SK-N-SH (cell line): ENCODE results near the gene CPED1. TPM values are rescaled to one million over a fixed set of nuclear protein-coding genes. Genes with fewer than 3 reads are reported as not detected.

Source experiments
- CTCF ChIA-PET: fragments of 300-600, 350-600 bp; formaldehyde crosslinking; extraction: SDS; loops from one replicate; lab custom pipeline; 2021; lab: Yijun Ruan, JAX
- POLR2A ChIA-PET: fragments of 350-600 bp; sonication (Branson Sonifier 250); formaldehyde crosslinking; extraction: SDS; loops from one replicate; lab custom pipeline; 2020; ENCODE audit warnings: antibody characterized with exemption, inconsistent platforms; lab: Yijun Ruan, JAX
- DNase-seq: peaks from one replicate; pipeline ENCODE4 v3.0.0; 2012
- H2AFZ ChIP-seq: fragments of 200-600 bp; sonication (generic); 2 replicates; pipeline ENCODE4 v1.8.1; 2016; ENCODE audit warnings: antibody characterized with exemption, mild to moderate bottlenecking, low read depth
- H3F3A ChIP-seq: fragments of 200-600 bp; sonication (generic); replicated peaks from 2 replicates; pipeline ENCODE3; 2016; ENCODE audit warnings: antibody characterized with exemption, mild to moderate bottlenecking; ENCODE audit not compliant: insufficient read depth
- H3K27ac ChIP-seq, 2 experiments: fragments of 200-500 bp in 1 of 2; fragments of 200-600 bp in 1 of 2; sonication (Bioruptor generic) in 1 of 2; sonication (generic), shearing (Covaris generic) in 1 of 2; 2 replicates each; pipeline versions ENCODE4 v1.5.1 to v1.6.1; 2014 to 2016; ENCODE audit warnings: low read depth in 2 of 2, inconsistent platforms in 1 of 2, low read length in 1 of 2, mild to moderate bottlenecking in 1 of 2, mixed read lengths in 1 of 2
- H3K27me3 ChIP-seq: fragments of 200-600 bp; sonication (generic), shearing (Covaris generic); 2 replicates; pipeline ENCODE4 v1.6.1; 2016; ENCODE audit warnings: mixed run types; ENCODE audit not compliant: insufficient read depth
- H3K36me3 ChIP-seq, 2 experiments: fragments of 200-500 bp in 1 of 2; fragments of 200-600 bp in 1 of 2; sonication (Bioruptor generic) in 1 of 2; sonication (generic) in 1 of 2; replicated peaks in 1 of 2; 2 replicates each; pipeline versions ENCODE3 to v1.5.1; 2014 to 2016; ENCODE audit warnings: low read length in 1 of 2, mild to moderate bottlenecking in 1 of 2; ENCODE audit not compliant: insufficient read depth in 2 of 2, control insufficient read depth in 1 of 2
- H3K4me1 ChIP-seq, 2 experiments: fragments of 200-500 bp in 1 of 2; fragments of 200-600 bp in 1 of 2; sonication (Bioruptor generic) in 1 of 2; sonication (generic), shearing (Covaris generic) in 1 of 2; 2 replicates each; pipeline versions ENCODE4 v1.5.1 to v1.6.1; 2014 to 2016; ENCODE audit warnings: low read depth in 1 of 2, low read length in 1 of 2, mixed run types in 1 of 2; ENCODE audit not compliant: insufficient read depth in 2 of 2, control insufficient read depth in 1 of 2
- H3K4me2 ChIP-seq: fragments of 200-600 bp; sonication (generic), shearing (Covaris generic); 2 replicates; pipeline ENCODE4 v1.6.1; 2017; ENCODE audit warnings: mixed run types
- H3K4me3 ChIP-seq, 2 experiments: fragments of 200-500 bp in 1 of 2; fragments of 200-600 bp in 1 of 2; sonication (Bioruptor generic) in 1 of 2; sonication (generic), shearing (Covaris generic) in 1 of 2; 2 replicates each; pipeline versions ENCODE4 v1.5.1 to v1.8.1; 2014 to 2016; ENCODE audit warnings: low read depth in 2 of 2, inconsistent platforms in 1 of 2, low read length in 1 of 2, mild to moderate bottlenecking in 1 of 2, mixed read lengths in 1 of 2, moderate library complexity in 1 of 2
- H3K79me2 ChIP-seq: fragments of 200-600 bp; sonication (generic); 2 replicates; pipeline ENCODE4 v1.8.1; 2017; ENCODE audit warnings: mild to moderate bottlenecking; ENCODE audit not compliant: insufficient read depth
- H3K9ac ChIP-seq: fragments of 200-600 bp; sonication (generic); 2 replicates; pipeline ENCODE4 v1.6.1; 2017; ENCODE audit warnings: mixed run types
- H3K9me2 ChIP-seq: fragments of 200-600 bp; sonication (generic); 2 replicates; pipeline ENCODE4 v1.6.1; 2017; ENCODE audit warnings: mixed run types
- H3K9me3 ChIP-seq: fragments of 200-600 bp; sonication (generic); 2 replicates; pipeline ENCODE4 v1.6.1; 2017; ENCODE audit warnings: mixed run types, mild to moderate bottlenecking, moderate library complexity
- H4K20me1 ChIP-seq: fragments of 200-600 bp; sonication (generic); 2 replicates; pipeline ENCODE4 v1.6.1; 2017; ENCODE audit warnings: mild to moderate bottlenecking, mixed run types; ENCODE audit not compliant: insufficient read depth
- CHD2 ChIP-seq: fragments of 150-350 bp; IDR thresholded peaks from 2 replicates; pipeline ENCODE4 v1.6.1; 2018; ENCODE audit warnings: low read length; ENCODE audit not compliant: partially characterized antibody
- FOXJ3 ChIP-seq: sonication (generic); formaldehyde crosslinking; IDR thresholded peaks from 2 replicates; pipeline ENCODE4 v1.5.1; 2020; ENCODE audit warnings: mild to moderate bottlenecking, missing genetic modification reagents
- FOXM1 ChIP-seq: IDR thresholded peaks from 2 replicates; pipeline ENCODE4 v1.4.0; 2012; ENCODE audit warnings: low read depth, mild to moderate bottlenecking
- JUND ChIP-seq: IDR thresholded peaks from 2 replicates; pipeline ENCODE4 v1.4.0; 2012
- MXI1 ChIP-seq: IDR thresholded peaks from 2 replicates; pipeline ENCODE4 v1.6.1; 2012; ENCODE audit warnings: mild to moderate bottlenecking, low read depth, low read length, improper control_type of control experiment
- NFIC ChIP-seq: IDR thresholded peaks from 2 replicates; pipeline ENCODE4 v1.4.0; 2012; ENCODE audit warnings: borderline replicate concordance
- RCOR1 ChIP-seq: fragments of 150-350 bp; IDR thresholded peaks from 2 replicates; pipeline ENCODE4 v1.6.1; 2017; ENCODE audit warnings: antibody characterized with exemption, low read length
- RFX5 ChIP-seq: IDR thresholded peaks from 2 replicates; pipeline ENCODE4 v1.6.1; 2012; ENCODE audit warnings: mild to moderate bottlenecking, improper control_type of control experiment, low read length
- RXRA ChIP-seq: IDR thresholded peaks from 2 replicates; pipeline ENCODE4 v1.4.0; 2012; ENCODE audit warnings: low read depth, mild to moderate bottlenecking, borderline replicate concordance
- USF2 ChIP-seq: fragments of 150-350 bp; IDR thresholded peaks from 2 replicates; pipeline ENCODE4 v1.6.1; 2017; ENCODE audit warnings: antibody characterized with exemption, low read length, low read depth, borderline replicate concordance
- ZBTB33 ChIP-seq: IDR thresholded peaks from 2 replicates; pipeline ENCODE4 v1.4.0; 2012; ENCODE audit warnings: low read depth, borderline replicate concordance
- WGBS: methylation state at CpG from one replicate; pipeline ENCODE4 v1.1.6; 2017; ENCODE audit warnings: low lambda C conversion rate; 5-methylcytosine and 5-hydroxymethylcytosine counted together
- polyA plus RNA-seq, 3 experiments: library from polyadenylated mRNA; depleted of rRNA; stranded (reverse); fragments of >200 nt; gene quantifications; 2 replicates each; pipeline ENCODE4 v1.2.3, GENCODE V29; 2012
- TF ChIP-seq, protein P1 (sequence below): fragments of 200-600 bp; sonication (generic); IDR thresholded peaks from 2 replicates; pipeline ENCODE4 v1.6.1; 2017; ENCODE audit warnings: antibody characterized with exemption, mild to moderate bottlenecking, moderate library complexity
- TF ChIP-seq, protein P2 (sequence below): IDR thresholded peaks from 2 replicates; pipeline ENCODE4 v1.4.0; 2012; ENCODE audit warnings: low read depth, borderline replicate concordance

CPED1 gene
- polyA plus RNA-seq, 1 of the 3 experiments (the other 2 are of a cell fraction): 4.4 TPM

- TF ChIP-seq, protein P1, sequence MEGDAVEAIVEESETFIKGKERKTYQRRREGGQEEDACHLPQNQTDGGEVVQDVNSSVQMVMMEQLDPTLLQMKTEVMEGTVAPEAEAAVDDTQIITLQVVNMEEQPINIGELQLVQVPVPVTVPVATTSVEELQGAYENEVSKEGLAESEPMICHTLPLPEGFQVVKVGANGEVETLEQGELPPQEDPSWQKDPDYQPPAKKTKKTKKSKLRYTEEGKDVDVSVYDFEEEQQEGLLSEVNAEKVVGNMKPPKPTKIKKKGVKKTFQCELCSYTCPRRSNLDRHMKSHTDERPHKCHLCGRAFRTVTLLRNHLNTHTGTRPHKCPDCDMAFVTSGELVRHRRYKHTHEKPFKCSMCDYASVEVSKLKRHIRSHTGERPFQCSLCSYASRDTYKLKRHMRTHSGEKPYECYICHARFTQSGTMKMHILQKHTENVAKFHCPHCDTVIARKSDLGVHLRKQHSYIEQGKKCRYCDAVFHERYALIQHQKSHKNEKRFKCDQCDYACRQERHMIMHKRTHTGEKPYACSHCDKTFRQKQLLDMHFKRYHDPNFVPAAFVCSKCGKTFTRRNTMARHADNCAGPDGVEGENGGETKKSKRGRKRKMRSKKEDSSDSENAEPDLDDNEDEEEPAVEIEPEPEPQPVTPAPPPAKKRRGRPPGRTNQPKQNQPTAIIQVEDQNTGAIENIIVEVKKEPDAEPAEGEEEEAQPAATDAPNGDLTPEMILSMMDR: no peak
Measured at GRCh38 chr7:120989257-120990220, 1.0 kb downstream of the CPED1 start (continued).

DNA sequence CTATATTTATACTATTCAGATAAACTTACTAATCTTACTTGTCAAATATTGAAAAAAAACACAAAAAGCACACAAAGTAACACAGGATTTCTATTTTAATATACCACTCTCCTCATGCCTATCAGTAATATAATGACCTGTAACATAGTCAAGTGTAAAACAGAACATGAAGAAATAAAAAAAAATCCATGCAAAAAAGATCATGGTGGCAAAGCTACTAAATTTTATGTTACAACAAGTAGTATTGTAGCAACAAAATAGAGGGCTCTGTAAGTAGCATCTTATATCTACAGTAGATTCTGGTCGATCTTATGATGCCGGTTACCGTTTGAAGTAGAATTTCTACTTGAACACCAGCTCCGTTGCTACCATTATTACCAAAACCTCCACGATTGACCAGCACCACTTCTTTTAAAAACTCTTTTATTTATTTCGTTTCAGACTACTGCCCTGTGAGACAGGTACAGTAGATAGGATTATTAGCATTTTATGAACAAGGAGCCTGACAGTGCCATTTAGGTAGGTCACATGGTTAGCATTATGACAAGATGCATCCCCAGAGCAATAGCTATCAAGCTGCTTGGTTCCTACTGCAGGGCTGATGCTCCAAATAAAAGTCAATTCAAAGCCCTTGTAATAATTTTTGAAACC, 2.1 kb downstream of the CPED1 start:
- peaks cover 24 to 35% of the 10 kb centered on the region in 2 experiments; a peak in 3 of 4 replicates for H3K4me1 ChIP-seq
- no peaks in the 10 kb centered on the region for H3K9me3 ChIP-seq
- peak; percentile 24 for DNase-seq
- H3K27me3 ChIP-seq: no peaks in the 10 kb centered on the region
- H3K9ac ChIP-seq: peak overlapping the region; percentile 62
- H4K20me1 ChIP-seq: no peaks in the 10 kb centered on the region
- peaks cover 27% of the 10 kb centered on the region for H3F3A ChIP-seq
- peak overlapping the region; percentile 86 for H3K4me2 ChIP-seq
- peaks cover 26% of the 10 kb centered on the region for H3K79me2 ChIP-seq
- H3K9me2 ChIP-seq: no peaks in the 10 kb centered on the region
- no peaks in the 10 kb centered on the region for H3K36me3 ChIP-seq
- POLR2A ChIA-PET: no interaction called here
- 65% methylated on average over 6 of the region's 6 CpGs for WGBS
- CTCF ChIA-PET: interaction anchor here (1.0 to 8.9 kb wide), 16 partner anchors 9 to 392 kb away, joined by 3 to 397 read pairs (median 6); no protein-coding TSS in a partner anchor
- peak overlapping the region; percentile 86 for H2AFZ ChIP-seq
- H3K4me3 ChIP-seq: peak overlapping the region; percentile 49 to 62
- TF ChIP-seq MXI1 (peak; percentile 79), FOXM1 (no peak)
- TF ChIP-seq, protein P2, sequence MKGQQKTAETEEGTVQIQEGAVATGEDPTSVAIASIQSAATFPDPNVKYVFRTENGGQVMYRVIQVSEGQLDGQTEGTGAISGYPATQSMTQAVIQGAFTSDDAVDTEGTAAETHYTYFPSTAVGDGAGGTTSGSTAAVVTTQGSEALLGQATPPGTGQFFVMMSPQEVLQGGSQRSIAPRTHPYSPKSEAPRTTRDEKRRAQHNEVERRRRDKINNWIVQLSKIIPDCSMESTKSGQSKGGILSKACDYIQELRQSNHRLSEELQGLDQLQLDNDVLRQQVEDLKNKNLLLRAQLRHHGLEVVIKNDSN: peak; percentile 49; the same call in 1 of the 2 replicates
- TF ChIP-seq, all 33 proteins: peak for 2
- peak overlapping the region in 1 of 2 experiments; percentile 70; a peak in 2 of 4 replicates for H3K27ac ChIP-seq

DNA sequence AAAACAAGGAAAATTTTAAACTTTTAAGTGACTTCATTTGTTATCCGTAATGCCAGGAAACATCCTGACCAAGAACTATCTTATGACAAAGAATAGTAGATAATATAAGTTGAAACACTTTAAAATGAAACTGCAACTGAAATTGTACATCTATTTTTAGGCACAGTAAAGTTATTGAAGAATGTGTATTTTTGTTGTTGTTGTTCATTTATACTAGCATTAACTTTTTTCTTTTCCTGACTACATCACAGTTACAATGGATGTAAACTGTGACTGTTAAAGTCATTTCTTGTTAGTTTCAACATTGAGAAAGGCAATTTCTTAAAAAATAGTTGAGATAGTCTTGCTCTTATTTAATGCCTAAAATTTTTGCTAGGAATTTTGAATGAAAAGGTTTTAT, 2.6 kb downstream of the CPED1 start:
- Histone ChIP-seq H3K36me3 (no peaks in the 10 kb centered on the region), H4K20me1 (no peaks in the 10 kb centered on the region), H3K4me2 (peak overlapping the region; percentile 86), H3K27me3 (no peaks in the 10 kb centered on the region), H3K9me2 (no peaks in the 10 kb centered on the region), H3K79me2 (peaks cover 26% of the 10 kb centered on the region), H3K4me1 (peaks cover 27 to 35% of the 10 kb centered on the region in 2 experiments; a peak in 3 of 4 replicates), H3K9me3 (no peaks in the 10 kb centered on the region), H3K9ac (peak overlapping the region; percentile 62; the same call in 1 of the 2 replicates), H3K4me3 (peak overlapping the region; percentile 28 to 62), H3F3A (peaks cover 29% of the 10 kb centered on the region), H2AFZ (peak overlapping the region; percentile 86; the same call in 1 of the 2 replicates), H3K27ac (peak overlapping the region; percentile 66 to 70)
- no peak for DNase-seq
- ChIA-PET CTCF (interaction anchor here (1.0 to 8.9 kb wide), 10 partner anchors 8 to 392 kb away, joined by 3 to 397 read pairs (median 6); no protein-coding TSS in a partner anchor), POLR2A (no interaction called here)
- WGBS: 63% methylated on average over 1 of the region's 1 CpG
- TF ChIP-seq FOXM1 (no peak), RFX5 (no peak), ZBTB33 (no peak), NFIC (no peak), RXRA (no peak), FOXJ3 (CRISPR knock-in tag) (no peak), CHD2 (no peak), USF2 (no peak), JUND (no peak), RCOR1 (no peak)
